ENCODE data around the gene RSKR. TPM values are rescaled to one million over a fixed set of nuclear protein-coding genes. Genes with fewer than 3 reads are reported as not detected.
"Not testable (repeated sequence)": the region's sequence is repeated elsewhere in the genome, so short reads cannot be mapped to it uniquely, and the experiment has no call there.

Gene RSKR
- total RNA-seq, 1 donor, result 4.3 TPM

DNA sequence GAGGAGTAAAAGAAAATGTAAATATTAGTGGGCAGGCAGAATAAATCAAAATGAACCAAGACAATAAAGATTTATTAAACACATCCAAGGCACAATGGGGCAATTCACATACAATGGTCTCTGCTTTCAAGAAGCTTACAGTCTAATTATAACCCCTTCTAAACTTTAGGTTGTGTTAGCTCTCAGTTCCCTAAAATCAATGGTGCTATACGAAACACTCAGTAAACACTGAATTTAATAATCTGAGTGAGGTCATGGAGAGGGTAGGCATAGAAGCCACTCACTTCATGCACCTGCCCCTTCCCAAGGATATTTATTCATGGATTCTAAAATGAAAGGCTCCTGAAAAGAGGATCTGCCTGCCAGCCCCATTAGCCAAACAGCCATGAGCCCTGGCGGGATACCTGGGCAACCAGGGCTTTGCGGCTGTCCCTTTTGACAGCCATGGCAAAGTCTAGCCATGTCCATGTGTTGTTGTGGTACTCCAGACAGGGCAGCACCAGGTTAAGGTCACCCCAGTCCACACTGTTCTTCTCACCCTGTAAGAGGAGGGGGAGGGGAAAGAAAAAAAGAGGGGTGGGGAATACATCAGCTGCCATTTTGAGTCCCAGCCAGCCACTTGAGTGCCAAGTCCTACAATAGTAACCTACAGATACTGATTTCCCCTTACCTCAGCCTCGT lies 1.4 kb upstream of the RSKR start:
- H3K36me3 ChIP-seq (ENCODE audit: insufficient read depth, low read length), result peaks cover 95% of the 10 kb centered on the region
- H3K27me3 ChIP-seq (ENCODE audit: insufficient read depth, low read length), result no peaks in the 10 kb centered on the region
- no peak for DNase-seq (ENCODE audit: insufficient read length, low spot score, missing footprints)
- H3K4me2 ChIP-seq (ENCODE audit: insufficient read depth, low read length), result no peak overlapping the region
- TF ChIP-seq CTCF (IDR thresholded peaks at IDR 0.05; ENCODE audit: extremely low read depth, low read depth, low read length), result no peak
- H4K20me1 ChIP-seq (ENCODE audit: insufficient read depth, low read length), result no peaks in the 10 kb centered on the region
- no peak overlapping the region for H3K27ac ChIP-seq (ENCODE audit: low read depth, low read length)
- no peak overlapping the region for H2AFZ ChIP-seq (ENCODE audit: low read length)
- no peak overlapping the region for H3K4me3 ChIP-seq (ENCODE audit: insufficient read depth, low read length)
- H3K79me2 ChIP-seq (ENCODE audit: insufficient read depth, low read length), result no peaks in the 10 kb centered on the region
- H3K4me1 ChIP-seq (ENCODE audit: insufficient read depth, low read length), result no peaks in the 10 kb centered on the region
- no peaks in the 10 kb centered on the region for H3K9me3 ChIP-seq (ENCODE audit: low read depth, low read length)

DNA sequence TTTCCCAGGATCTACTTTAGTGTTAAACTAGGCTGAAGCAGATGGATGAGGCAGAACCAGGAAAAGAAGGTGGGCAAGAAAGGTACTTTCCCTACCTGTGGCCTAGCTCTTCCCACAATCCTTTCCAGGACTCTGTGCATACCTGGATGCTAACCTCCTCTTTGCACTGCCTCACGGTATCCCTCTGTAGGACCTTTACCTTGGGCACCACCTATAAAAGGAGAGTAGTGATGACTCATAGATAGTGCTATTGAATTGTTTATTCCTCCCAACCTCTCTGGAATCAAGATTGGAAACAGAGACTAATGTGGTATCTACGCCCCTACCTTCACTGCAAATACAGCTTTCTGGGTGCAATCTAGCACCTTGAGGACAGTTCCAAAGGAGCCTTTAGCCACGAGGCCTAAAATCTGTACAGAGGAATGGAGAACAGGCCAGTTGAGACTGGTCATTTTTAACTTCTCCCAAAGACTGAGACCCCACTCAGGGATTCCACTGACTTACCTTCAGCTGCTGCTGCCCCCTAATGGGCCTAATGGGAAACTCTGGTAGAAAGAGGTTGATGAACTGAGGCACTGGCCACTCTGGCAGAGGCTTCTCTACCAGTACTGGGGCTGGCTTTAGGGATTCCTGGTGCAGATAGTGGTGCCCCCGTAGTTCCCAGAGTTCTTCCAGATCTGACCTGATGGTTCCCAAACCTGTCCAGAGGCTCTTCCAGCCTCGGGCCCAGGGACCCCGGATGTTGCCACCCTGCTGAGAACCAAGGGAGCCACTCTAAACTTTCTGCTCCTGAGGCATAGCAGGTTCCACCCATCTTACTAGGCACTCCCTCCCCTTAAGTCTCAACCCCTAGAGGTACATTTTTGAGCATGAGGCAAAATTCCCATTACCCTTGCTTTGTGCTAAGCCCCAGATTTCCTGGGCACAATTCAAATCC lies 781 bp downstream of the RSKR start:
- Histone ChIP-seq H3K79me2 (ENCODE audit: insufficient read depth, low read length) (no peaks in the 10 kb centered on the region), H3K27ac (ENCODE audit: low read depth, low read length) (no peak overlapping the region), H3K36me3 (ENCODE audit: insufficient read depth, low read length) (peaks cover 78% of the 10 kb centered on the region), H3K27me3 (ENCODE audit: insufficient read depth, low read length) (no peaks in the 10 kb centered on the region), H2AFZ (ENCODE audit: low read length) (no peak overlapping the region), H3K4me1 (ENCODE audit: insufficient read depth, low read length) (no peaks in the 10 kb centered on the region), H4K20me1 (ENCODE audit: insufficient read depth, low read length) (no peaks in the 10 kb centered on the region), H3K4me3 (ENCODE audit: insufficient read depth, low read length) (no peak overlapping the region), H3K4me2 (ENCODE audit: insufficient read depth, low read length) (no peak overlapping the region), H3K9me3 (ENCODE audit: low read depth, low read length) (no peaks in the 10 kb centered on the region)
- TF ChIP-seq CTCF (IDR thresholded peaks at IDR 0.05; ENCODE audit: extremely low read depth, low read depth, low read length), result peak; percentile 67
- DNase-seq (ENCODE audit: insufficient read length, low spot score, missing footprints), result peak; percentile 69

DNA sequence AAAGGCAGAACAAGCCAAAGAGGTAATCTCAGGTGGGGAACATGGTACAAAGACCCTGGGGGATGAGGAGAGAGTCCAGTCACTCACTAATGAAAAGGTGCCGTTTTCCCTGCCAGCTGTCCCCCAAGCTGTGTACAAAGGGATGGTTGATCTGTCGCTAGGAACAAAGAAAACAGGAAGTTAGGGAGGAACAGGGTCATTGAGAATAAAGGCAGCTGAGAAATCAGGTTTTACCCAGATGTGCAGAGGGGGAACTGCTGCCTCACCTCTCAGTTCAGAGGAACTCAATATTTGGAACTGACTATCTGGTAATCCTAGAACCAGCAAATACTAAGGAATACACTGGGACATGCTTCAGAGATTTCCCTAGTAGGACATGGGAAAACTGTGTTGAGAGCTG lies 1.5 kb downstream of the RSKR start:
- H3K27me3 ChIP-seq (ENCODE audit: insufficient read depth, low read length), result no peaks in the 10 kb centered on the region
- no peak overlapping the region for H3K4me3 ChIP-seq (ENCODE audit: insufficient read depth, low read length)
- no peak overlapping the region for H3K4me2 ChIP-seq (ENCODE audit: insufficient read depth, low read length)
- H2AFZ ChIP-seq (ENCODE audit: low read length), result no peak overlapping the region
- no peaks in the 10 kb centered on the region for H3K79me2 ChIP-seq (ENCODE audit: insufficient read depth, low read length)
- DNase-seq (ENCODE audit: insufficient read length, low spot score, missing footprints), result no peak
- no peak for TF ChIP-seq CTCF (IDR thresholded peaks at IDR 0.05; ENCODE audit: extremely low read depth, low read depth, low read length)
- H4K20me1 ChIP-seq (ENCODE audit: insufficient read depth, low read length), result no peaks in the 10 kb centered on the region
- H3K9me3 ChIP-seq (ENCODE audit: low read depth, low read length), result no peaks in the 10 kb centered on the region
- H3K4me1 ChIP-seq (ENCODE audit: insufficient read depth, low read length), result no peaks in the 10 kb centered on the region
- peaks cover 74% of the 10 kb centered on the region for H3K36me3 ChIP-seq (ENCODE audit: insufficient read depth, low read length)
- no peak overlapping the region for H3K27ac ChIP-seq (ENCODE audit: low read depth, low read length)

GRCh38 chr17:28610376-28610775 lies 3.6 kb downstream of the RSKR start:
- no peaks in the 10 kb centered on the region for H4K20me1 ChIP-seq (ENCODE audit: insufficient read depth, low read length)
- no peak overlapping the region for H2AFZ ChIP-seq (ENCODE audit: low read length)
- peaks cover 58% of the 10 kb centered on the region for H3K36me3 ChIP-seq (ENCODE audit: insufficient read depth, low read length)
- H3K27me3 ChIP-seq (ENCODE audit: insufficient read depth, low read length), result no peaks in the 10 kb centered on the region
- no peak for TF ChIP-seq CTCF (IDR thresholded peaks at IDR 0.05; ENCODE audit: extremely low read depth, low read depth, low read length)
- no peaks in the 10 kb centered on the region for H3K4me1 ChIP-seq (ENCODE audit: insufficient read depth, low read length)
- H3K4me2 ChIP-seq (ENCODE audit: insufficient read depth, low read length), result no peak overlapping the region
- H3K79me2 ChIP-seq (ENCODE audit: insufficient read depth, low read length), result no peaks in the 10 kb centered on the region
- DNase-seq (ENCODE audit: insufficient read length, low spot score, missing footprints), result no peak
- no peak overlapping the region for H3K4me3 ChIP-seq (ENCODE audit: insufficient read depth, low read length)
- H3K9me3 ChIP-seq (ENCODE audit: low read depth, low read length), result no peaks in the 10 kb centered on the region
- no peak overlapping the region for H3K27ac ChIP-seq (ENCODE audit: low read depth, low read length)

DNA sequence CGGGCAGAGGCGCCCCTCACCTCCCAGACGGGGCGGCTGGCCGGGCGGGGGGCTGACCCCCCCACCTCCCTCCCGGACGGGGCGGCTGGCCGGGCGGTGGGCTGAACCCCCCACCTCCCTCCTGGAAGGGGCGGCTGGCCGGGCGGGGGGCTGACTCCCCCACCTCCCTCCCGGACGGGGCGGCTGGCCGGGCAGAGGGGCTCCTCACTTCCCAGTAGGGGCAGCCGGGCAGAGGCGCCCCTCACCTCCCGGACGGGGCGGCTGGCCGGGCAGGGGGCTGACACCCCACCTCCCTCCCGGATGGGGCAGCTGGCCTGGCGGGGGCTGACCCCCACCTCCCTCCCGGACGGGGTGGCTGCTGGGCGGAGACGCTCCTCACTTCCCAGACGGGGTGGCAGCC lies 10.0 kb downstream of the RSKR start:
- not testable (repeated sequence) for H3K9me3 ChIP-seq (ENCODE audit: low read depth, low read length); H3K36me3 ChIP-seq (ENCODE audit: insufficient read depth, low read length); DNase-seq (ENCODE audit: insufficient read length, low spot score, missing footprints); H3K4me1 ChIP-seq (ENCODE audit: insufficient read depth, low read length); H3K4me3 ChIP-seq (ENCODE audit: insufficient read depth, low read length); H2AFZ ChIP-seq (ENCODE audit: low read length); H3K4me2 ChIP-seq (ENCODE audit: insufficient read depth, low read length); H4K20me1 ChIP-seq (ENCODE audit: insufficient read depth, low read length); H3K27me3 ChIP-seq (ENCODE audit: insufficient read depth, low read length); H3K79me2 ChIP-seq (ENCODE audit: insufficient read depth, low read length); H3K27ac ChIP-seq (ENCODE audit: low read depth, low read length)
